HCT116 (cell line): ENCODE data around the gene RRAS2. TPM values are rescaled to one million over a fixed set of nuclear protein-coding genes. Genes with fewer than 3 reads are reported as not detected.

Source experiments
- ATAC-seq: fragments of 200-7000 bp; cut with Tn5 transposase; 2 replicates; pipeline ENCODE4 v1.9.1; 2020; ENCODE audit warnings: mild to moderate bottlenecking, moderate library complexity
- BruUV-seq: library from RNA; stranded (reverse); fragments of 400-500 nt; replicated peaks from 2 replicates; lab custom pipeline; 2021; lab: Mats Ljungman, UMichigan
- CTCF ChIA-PET: fragments of 300-600 bp; sonication (Branson Sonifier 250); formaldehyde crosslinking; loops from one replicate; lab custom pipeline; 2021; ENCODE audit warnings: antibody characterized with exemption; lab: Charles Lee
- POLR2A ChIA-PET: fragments of 300-600, 350-600 bp; sonication (Branson Sonifier 250); formaldehyde crosslinking; loops from one replicate; lab custom pipeline; 2021; ENCODE audit warnings: antibody characterized with exemption; lab: Charles Lee
- RAD21 ChIA-PET, 2 experiments: fragments of 300-600 bp; sonication (Branson Sonifier 250); formaldehyde crosslinking; loops; one replicate each; lab custom pipeline; 2023; ENCODE audit warnings: low total read pairs in 2 of 2; ENCODE audit not compliant: uncharacterized antibody in 2 of 2, unreplicated experiment in 2 of 2, low non-redundant PET in 1 of 2; lab: Charles Lee
- DNase-seq: peaks from one replicate; pipeline ENCODE4 v3.0.0-alpha.2; 2010; ENCODE audit warnings: low read depth, low spot score
- H2AFZ ChIP-seq: fragments of 200-600 bp; shearing (Covaris generic), sonication (generic); 2 replicates; pipeline ENCODE4 v1.6.1; 2017; ENCODE audit warnings: low read depth, mixed run types, mixed read lengths, antibody characterized with exemption, low read length; ENCODE audit not compliant: poor library complexity, severe bottlenecking
- H3K27ac ChIP-seq: 2 replicates; pipeline ENCODE4 v1.5.1; 2012; ENCODE audit warnings: low read depth, low read length
- H3K27me3 ChIP-seq: fragments of 200-600 bp; sonication (generic); 2 replicates; pipeline ENCODE4 v1.6.1; 2016; ENCODE audit warnings: mixed run types, low read length, mixed read lengths; ENCODE audit not compliant: insufficient read depth
- H3K36me3 ChIP-seq, 2 experiments: fragments of 200-500 bp in 1 of 2; fragments of 200-600 bp in 1 of 2; sonication (Bioruptor generic) in 1 of 2; sonication (generic) in 1 of 2; 2 replicates each; pipeline versions ENCODE4 v1.5.1 to v1.6.1; 2014 to 2016; ENCODE audit warnings: low read length in 2 of 2, inconsistent platforms in 1 of 2, mixed read lengths in 1 of 2, mixed run types in 1 of 2; ENCODE audit not compliant: insufficient read depth in 2 of 2, control insufficient read depth in 1 of 2
- H3K4me1 ChIP-seq, 2 experiments: fragments of 200-600 bp in 1 of 2; sonication (generic) in 1 of 2; 2 replicates each; pipeline versions ENCODE4 v1.5.1 to v1.6.1; 2012 to 2017; ENCODE audit warnings: low read length in 2 of 2, inconsistent platforms in 1 of 2, mild to moderate bottlenecking in 1 of 2, mixed read lengths in 1 of 2, mixed run types in 1 of 2, moderate library complexity in 1 of 2; ENCODE audit not compliant: insufficient read depth in 2 of 2, control insufficient read depth in 1 of 2
- H3K4me2 ChIP-seq: fragments of 200-600 bp; sonication (generic); 2 replicates; pipeline ENCODE4 v1.6.1; 2017; ENCODE audit warnings: mixed run types, low read length, mixed read lengths
- H3K4me3 ChIP-seq, 2 experiments: fragments of 200-600 bp in 1 of 2; sonication (generic) in 1 of 2; replicated peaks in 1 of 2; 2 replicates each; pipeline ENCODE4 v1.5.1; 2011 to 2016; ENCODE audit warnings: low read length in 2 of 2, control low read depth in 1 of 2, low read depth in 1 of 2, mild to moderate bottlenecking in 1 of 2, mixed read lengths in 1 of 2, mixed run types in 1 of 2
- H3K79me2 ChIP-seq: fragments of 200-600 bp; sonication (generic); 2 replicates; pipeline ENCODE4 v1.6.1; 2017; ENCODE audit warnings: mild to moderate bottlenecking, mixed run types, low read length, moderate library complexity, mixed read lengths; ENCODE audit not compliant: insufficient read depth
- H3K9ac ChIP-seq: fragments of 200-600 bp; sonication (generic); 2 replicates; pipeline ENCODE4 v1.6.1; 2016; ENCODE audit warnings: low read length, mixed read lengths
- H3K9me2 ChIP-seq: fragments of 200-600 bp; sonication (generic), shearing (Covaris generic); 2 replicates; pipeline ENCODE4 v1.6.1; 2017; ENCODE audit warnings: mixed run types, mild to moderate bottlenecking, moderate library complexity; ENCODE audit not compliant: insufficient read depth
- H3K9me3 ChIP-seq, 2 experiments: fragments of 200-500 bp in 1 of 2; fragments of 200-600 bp in 1 of 2; sonication (Bioruptor generic) in 1 of 2; sonication (generic) in 1 of 2; 2 replicates each; pipeline ENCODE4 v1.6.1; 2014 to 2017; ENCODE audit warnings: low read length in 2 of 2, mixed read lengths in 2 of 2, inconsistent platforms in 1 of 2, low read depth in 1 of 2, mild to moderate bottlenecking in 1 of 2, mixed run types in 1 of 2, moderate library complexity in 1 of 2; ENCODE audit not compliant: control insufficient read depth in 1 of 2, insufficient read depth in 1 of 2
- H4K20me1 ChIP-seq: fragments of 200-600 bp; sonication (generic), shearing (Covaris generic); 2 replicates; pipeline ENCODE4 v1.6.1; 2017; ENCODE audit warnings: mixed run types, mild to moderate bottlenecking, moderate library complexity; ENCODE audit not compliant: insufficient read depth
- ATF3 ChIP-seq: IDR thresholded peaks from 2 replicates; pipeline ENCODE4 v1.6.1; 2012
- CBX3 ChIP-seq: IDR thresholded peaks from 2 replicates; pipeline ENCODE4 v1.6.1; 2012; ENCODE audit warnings: low read depth
- CEBPB ChIP-seq: IDR thresholded peaks from 2 replicates; pipeline ENCODE4 v1.6.1; 2012; ENCODE audit warnings: low read depth
- EZH2 ChIP-seq: fragments of 200-600 bp; sonication (generic); IDR thresholded peaks from 2 replicates; pipeline ENCODE4 v1.6.1; 2017; ENCODE audit warnings: antibody characterized with exemption, mixed run types
- MAX ChIP-seq: IDR thresholded peaks from 2 replicates; pipeline ENCODE4 v1.6.1; 2012
- POLR2A ChIP-seq: IDR thresholded peaks from 2 replicates; pipeline ENCODE4 v1.7.0; 2011; ENCODE audit warnings: borderline replicate concordance; ENCODE audit not compliant: insufficient read depth, insufficient read length; ENCODE audit errors: extremely low read depth
- POLR2AphosphoS5 ChIP-seq: IDR thresholded peaks from 2 replicates; pipeline ENCODE4 v1.6.1; 2011; ENCODE audit warnings: mild to moderate bottlenecking, low read depth, low read length, moderate library complexity
- RAD21 ChIP-seq: IDR thresholded peaks from 2 replicates; pipeline ENCODE4 v1.6.1; 2012; ENCODE audit warnings: low read depth, mild to moderate bottlenecking
- REST ChIP-seq: IDR thresholded peaks from 2 replicates; pipeline ENCODE4 v1.6.1; 2012; ENCODE audit warnings: low read depth
- SIN3A ChIP-seq: IDR thresholded peaks from 2 replicates; pipeline ENCODE4 v1.6.1; 2012; ENCODE audit warnings: low read depth
- SP1 ChIP-seq: IDR thresholded peaks from 2 replicates; pipeline ENCODE4 v1.6.1; 2012; ENCODE audit warnings: low read depth
- SRF ChIP-seq: IDR thresholded peaks from 2 replicates; pipeline ENCODE4 v1.6.1; 2012; ENCODE audit warnings: low read depth
- YY1 ChIP-seq: IDR thresholded peaks from 2 replicates; pipeline ENCODE4 v1.6.1; 2011; ENCODE audit warnings: low read length, low read depth, moderate library complexity, mild to moderate bottlenecking; ENCODE audit not compliant: insufficient replicate concordance; ENCODE audit errors: extremely low read depth
- ZBTB33 ChIP-seq: IDR thresholded peaks from 2 replicates; pipeline ENCODE4 v1.6.1; 2011; ENCODE audit warnings: mild to moderate bottlenecking, low read length, moderate library complexity; ENCODE audit not compliant: insufficient replicate concordance; ENCODE audit errors: extremely low read depth
- intact Hi-C: fragments of 100-400 bp; cut with micrococcal nuclease; formaldehyde crosslinking; loops from 2 replicates; pipeline ENCODE4 v1.10.0; 2022
- total RNA-seq: library from RNA; stranded (reverse); gene quantifications from one replicate; pipeline ENCODE4 v1.2.1, GENCODE V29; 2021; ENCODE audit not compliant: unreplicated experiment

The RRAS2 gene
- total RNA-seq, 1 experiment from 2014 or later: 54.5 TPM

- ATAC-seq: no peak
- CTCF ChIA-PET: no interaction called here
- intact Hi-C loops: no loop called here
Measured at GRCh38 chr11:14396273-14396672, 37.3 kb upstream of the RRAS2 start.

GRCh38 chr11:14393889-14394288, 34.9 kb upstream of the RRAS2 start:
- no peaks in the 10 kb centered on the region for H3K36me3 ChIP-seq
- no peak overlapping the region for H2AFZ ChIP-seq
- no peak overlapping the region for H3K4me2 ChIP-seq
- ATAC-seq: no peak
- H3K9ac ChIP-seq: no peak overlapping the region
- ChIA-PET CTCF (no interaction called here), POLR2A (no interaction called here), RAD21 (no interaction called here)
- H4K20me1 ChIP-seq: no peaks in the 10 kb centered on the region
- no peaks in the 10 kb centered on the region for H3K9me2 ChIP-seq
- no peaks in the 10 kb centered on the region for H3K79me2 ChIP-seq
- no peaks in the 10 kb centered on the region for H3K9me3 ChIP-seq
- no peaks in the 10 kb centered on the region for H3K4me1 ChIP-seq
- H3K4me3 ChIP-seq: no peak overlapping the region
- no TSS peak for BruUV-seq
- H3K27ac ChIP-seq: no peak overlapping the region
- peaks cover 9% of the 10 kb centered on the region; the same call in 1 of the 2 replicates for H3K27me3 ChIP-seq
- no peak for DNase-seq
- intact Hi-C loops: no loop called here
- TF ChIP-seq REST: no peak
- TF ChIP-seq ATF3: no peak
- TF ChIP-seq CBX3: no peak
- no peak for TF ChIP-seq YY1
- no peak for TF ChIP-seq SP1
- TF ChIP-seq ZBTB33: no peak
- TF ChIP-seq RAD21: no peak
- no peak for TF ChIP-seq SRF
- TF ChIP-seq SIN3A: no peak
- no peak for TF ChIP-seq CEBPB
- TF ChIP-seq MAX: no peak
- no peak for TF ChIP-seq POLR2A

More at GRCh38 chr11:14396273-14396672, 37.3 kb upstream of the RRAS2 start:
- Histone ChIP-seq H4K20me1 (no peaks in the 10 kb centered on the region), H3K27ac (no peak overlapping the region), H3K9me3 (no peaks in the 10 kb centered on the region), H3K9me2 (no peaks in the 10 kb centered on the region), H3K27me3 (peaks cover 14% of the 10 kb centered on the region; the same call in 1 of the 2 replicates), H3K4me2 (no peak overlapping the region), H3K4me1 (no peaks in the 10 kb centered on the region; a peak in 1 of 4 replicates), H2AFZ (no peak overlapping the region), H3K9ac (no peak overlapping the region), H3K79me2 (no peaks in the 10 kb centered on the region), H3K4me3 (no peak overlapping the region), H3K36me3 (no peaks in the 10 kb centered on the region)
- DNase-seq: no peak
- no TSS peak for BruUV-seq
- no peak for TF ChIP-seq EZH2
- no peak for TF ChIP-seq SIN3A
- TF ChIP-seq CBX3: no peak
- no peak for TF ChIP-seq ATF3
- no peak for TF ChIP-seq SP1
- no peak for TF ChIP-seq RAD21
- no peak for TF ChIP-seq POLR2AphosphoS5
- RAD21 ChIA-PET: no interaction called here
- POLR2A ChIA-PET: no interaction called here
